Measurements from ENCODE around the gene DRD4. TPM values are rescaled to one million over a fixed set of nuclear protein-coding genes. Genes with fewer than 3 reads are reported as not detected.

DRD4 gene
- total and polyA plus RNA-seq, 2 donors, result 0.09 to 0.82 TPM

- H3K27ac ChIP-seq (ENCODE audit: low read depth in 1 of 2, low read length in 1 of 2), result no peak within 1 kb of the TSS
- no peak within 1 kb of the TSS for H3K4me3 ChIP-seq (ENCODE audit: low read length in 2 of 2)
- 8% methylated on average over 72 of the region's 72 CpGs for WGBS
- peaks cover 0 to 13% of the 10 kb centered on the region in 2 donors for H3K4me1 ChIP-seq (ENCODE audit: control insufficient read depth in 2 of 2, insufficient read depth in 2 of 2, low read length in 2 of 2)
- no peak for DNase-seq (ENCODE audit: low read depth in 6 of 9, low spot score in 9 of 9)
- H3K9me3 ChIP-seq (ENCODE audit: control insufficient read depth in 2 of 2, insufficient read depth in 1 of 2, low read length in 1 of 2), result peaks cover 0 to 3% of the 10 kb centered on the region in 2 donors
- H3K27me3 ChIP-seq (ENCODE audit: control insufficient read depth in 2 of 2, insufficient read depth in 1 of 2, low read length in 1 of 2), result peaks cover 37 to 57% of the 10 kb centered on the region in 2 donors
- no peaks in the 10 kb centered on the region for H3K36me3 ChIP-seq (ENCODE audit: control insufficient read depth in 2 of 2, insufficient read depth in 2 of 2, low read length in 1 of 2)
These were observed 10.4 kb upstream of the DRD4 start, which contains the start of gene SCT for GRCh38 chr11:626475-627307. SCT (minus strand) TSS chr11:627181; CDS start chr11:627143, 38 bp downstream.

- peaks cover 0 to 13% of the 10 kb centered on the region in 2 donors for H3K4me1 ChIP-seq (ENCODE audit: control insufficient read depth in 2 of 2, insufficient read depth in 2 of 2, low read length in 2 of 2)
- H3K9me3 ChIP-seq (ENCODE audit: control insufficient read depth in 2 of 2, insufficient read depth in 1 of 2, low read length in 1 of 2), result peaks cover 0 to 3% of the 10 kb centered on the region in 2 donors
- DNase-seq (ENCODE audit: low read depth in 6 of 9, low spot score in 9 of 9), result no peak
- no peaks in the 10 kb centered on the region for H3K36me3 ChIP-seq (ENCODE audit: control insufficient read depth in 2 of 2, insufficient read depth in 2 of 2, low read length in 1 of 2)
- no peak overlapping the region for H3K27ac ChIP-seq (ENCODE audit: low read depth in 1 of 2, low read length in 1 of 2)
- peaks cover 37 to 57% of the 10 kb centered on the region in 2 donors for H3K27me3 ChIP-seq (ENCODE audit: control insufficient read depth in 2 of 2, insufficient read depth in 1 of 2, low read length in 1 of 2)
- no peak overlapping the region for H3K4me3 ChIP-seq (ENCODE audit: low read length in 2 of 2)
- WGBS, result 14% methylated on average over 28 of the region's 28 CpGs
These were observed 9.8 kb upstream of the DRD4 start for GRCh38 chr11:627308-627576.

GRCh38 chr11:628056-628455 is 9.0 kb upstream of the DRD4 start:
- H3K9me3 ChIP-seq (ENCODE audit: control insufficient read depth in 2 of 2, insufficient read depth in 1 of 2, low read length in 1 of 2), result peaks cover 0 to 3% of the 10 kb centered on the region in 2 donors
- peaks cover 0 to 13% of the 10 kb centered on the region in 2 donors for H3K4me1 ChIP-seq (ENCODE audit: control insufficient read depth in 2 of 2, insufficient read depth in 2 of 2, low read length in 2 of 2)
- 95% methylated on average over 31 of the region's 31 CpGs for WGBS
- H3K36me3 ChIP-seq (ENCODE audit: control insufficient read depth in 2 of 2, insufficient read depth in 2 of 2, low read length in 1 of 2), result no peaks in the 10 kb centered on the region
- H3K27me3 ChIP-seq (ENCODE audit: control insufficient read depth in 2 of 2, insufficient read depth in 1 of 2, low read length in 1 of 2), result peaks cover 37 to 57% of the 10 kb centered on the region in 2 donors
- DNase-seq (ENCODE audit: low read depth in 6 of 9, low spot score in 9 of 9), result no peak
- no peak overlapping the region for H3K4me3 ChIP-seq (ENCODE audit: low read length in 2 of 2)
- no peak overlapping the region for H3K27ac ChIP-seq (ENCODE audit: low read depth in 1 of 2, low read length in 1 of 2)

DNA sequence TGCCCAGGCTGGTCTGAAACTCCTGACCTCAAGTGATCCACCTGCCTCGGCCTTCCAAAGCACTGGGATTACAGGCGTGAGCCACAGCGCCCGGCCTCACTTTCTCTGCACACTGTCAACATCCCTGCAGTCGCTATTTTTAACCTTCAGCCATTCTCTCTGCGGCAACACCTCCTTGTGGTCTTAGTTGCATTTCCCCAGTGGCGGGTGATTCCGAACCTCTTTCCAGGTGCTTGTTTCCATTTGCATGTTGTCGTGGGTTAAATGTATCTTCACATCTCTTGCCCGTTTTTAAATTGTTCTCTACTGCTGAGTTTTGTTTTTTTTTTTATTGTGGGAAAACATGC is 7.9 kb upstream of the DRD4 start:
- peaks cover 0 to 13% of the 10 kb centered on the region in 2 donors for H3K4me1 ChIP-seq (ENCODE audit: control insufficient read depth in 2 of 2, insufficient read depth in 2 of 2, low read length in 2 of 2)
- WGBS, result 9% methylated on average over 10 of the region's 10 CpGs
- no peaks in the 10 kb centered on the region for H3K36me3 ChIP-seq (ENCODE audit: control insufficient read depth in 2 of 2, insufficient read depth in 2 of 2, low read length in 1 of 2)
- peaks cover 0 to 3% of the 10 kb centered on the region in 2 donors for H3K9me3 ChIP-seq (ENCODE audit: control insufficient read depth in 2 of 2, insufficient read depth in 1 of 2, low read length in 1 of 2)
- H3K27me3 ChIP-seq (ENCODE audit: control insufficient read depth in 2 of 2, insufficient read depth in 1 of 2, low read length in 1 of 2), result peaks cover 37 to 56% of the 10 kb centered on the region in 2 donors
- peak in 3 of 9 donors; percentile 19 to 60 (median 32) for DNase-seq (ENCODE audit: low read depth in 6 of 9, low spot score in 9 of 9)
- H3K4me3 ChIP-seq (ENCODE audit: low read length in 2 of 2), result no peak overlapping the region
- H3K27ac ChIP-seq (ENCODE audit: low read depth in 1 of 2, low read length in 1 of 2), result no peak overlapping the region

- H3K36me3 ChIP-seq (ENCODE audit: control insufficient read depth in 2 of 2, insufficient read depth in 2 of 2, low read length in 1 of 2), result no peaks in the 10 kb centered on the region
- H3K4me3 ChIP-seq (ENCODE audit: low read length in 2 of 2), result no peak overlapping the region
- H3K27me3 ChIP-seq (ENCODE audit: control insufficient read depth in 2 of 2, insufficient read depth in 1 of 2, low read length in 1 of 2), result peaks cover 27 to 57% of the 10 kb centered on the region in 2 donors
- peaks cover 0 to 13% of the 10 kb centered on the region in 2 donors for H3K4me1 ChIP-seq (ENCODE audit: control insufficient read depth in 2 of 2, insufficient read depth in 2 of 2, low read length in 2 of 2)
- peaks cover 0 to 3% of the 10 kb centered on the region in 2 donors for H3K9me3 ChIP-seq (ENCODE audit: control insufficient read depth in 2 of 2, insufficient read depth in 1 of 2, low read length in 1 of 2)
- WGBS, result 94% methylated on average over 5 of the region's 5 CpGs
- no peak overlapping the region for H3K27ac ChIP-seq (ENCODE audit: low read depth in 1 of 2, low read length in 1 of 2)
- DNase-seq (ENCODE audit: low read depth in 6 of 9, low spot score in 9 of 9), result no peak
These were observed 6.2 kb upstream of the DRD4 start for GRCh38 chr11:630871-631270.

DNA sequence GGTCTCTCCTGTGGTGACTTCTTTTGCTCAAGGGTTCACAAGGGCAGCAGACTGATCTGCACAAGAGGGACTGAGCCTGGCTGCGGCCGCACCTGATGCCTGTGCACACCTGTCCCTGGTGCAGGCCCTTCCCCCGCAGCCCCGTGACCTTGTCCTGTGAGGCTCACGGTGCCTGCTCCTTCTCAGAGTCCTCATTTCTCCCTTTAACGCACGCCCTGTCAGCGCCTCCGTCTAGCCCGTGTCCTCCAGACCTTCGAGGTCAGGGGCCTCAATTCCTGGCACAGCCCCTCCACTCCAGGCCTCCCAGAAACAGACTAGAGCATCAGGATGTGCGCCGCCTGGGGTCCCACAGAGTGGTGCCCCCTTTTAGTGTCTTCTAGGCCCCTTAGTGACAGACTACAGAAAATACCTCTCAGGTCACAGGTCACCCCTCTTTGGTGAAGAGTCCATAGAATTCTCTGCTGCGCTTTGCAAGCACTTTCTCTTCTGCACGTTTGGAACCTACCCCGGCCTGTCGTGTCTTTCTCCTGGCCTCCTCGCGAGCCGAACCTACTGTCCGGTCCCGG is 1.0 kb upstream of the DRD4 start:
- 90% methylated on average over 22 of the region's 22 CpGs for WGBS

DNA sequence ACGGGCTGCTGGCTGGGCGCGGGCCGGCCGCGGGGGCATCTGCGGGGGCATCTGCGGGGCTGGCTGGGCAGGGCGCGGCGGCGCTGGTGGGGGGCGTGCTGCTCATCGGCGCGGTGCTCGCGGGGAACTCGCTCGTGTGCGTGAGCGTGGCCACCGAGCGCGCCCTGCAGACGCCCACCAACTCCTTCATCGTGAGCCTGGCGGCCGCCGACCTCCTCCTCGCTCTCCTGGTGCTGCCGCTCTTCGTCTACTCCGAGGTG is 194 bp downstream of the DRD4 start:
- peaks cover 4 to 14% of the 10 kb centered on the region in 2 donors for H3K36me3 ChIP-seq (ENCODE audit: control insufficient read depth in 2 of 2, insufficient read depth in 2 of 2, low read length in 1 of 2)
- H3K4me3 ChIP-seq (ENCODE audit: low read length in 2 of 2), result no peak overlapping the region
- peaks cover 58 to 76% of the 10 kb centered on the region in 2 donors for H3K27me3 ChIP-seq (ENCODE audit: control insufficient read depth in 2 of 2, insufficient read depth in 1 of 2, low read length in 1 of 2)
- H3K9me3 ChIP-seq (ENCODE audit: control insufficient read depth in 2 of 2, insufficient read depth in 1 of 2, low read length in 1 of 2), result peaks cover 1 to 3% of the 10 kb centered on the region in 2 donors
- H3K27ac ChIP-seq (ENCODE audit: low read depth in 1 of 2, low read length in 1 of 2), result no peak overlapping the region
- H3K4me1 ChIP-seq (ENCODE audit: control insufficient read depth in 2 of 2, insufficient read depth in 2 of 2, low read length in 2 of 2), result peaks cover 4 to 15% of the 10 kb centered on the region in 2 donors
- 6% methylated on average over 34 of the region's 34 CpGs for WGBS
- no peak for DNase-seq (ENCODE audit: low read depth in 6 of 9, low spot score in 9 of 9)

More for the DNA sequence above, 1.0 kb upstream of the DRD4 start:
- Histone ChIP-seq H3K4me1 (ENCODE audit: control insufficient read depth in 2 of 2, insufficient read depth in 2 of 2, low read length in 2 of 2) (peaks cover 4 to 8% of the 10 kb centered on the region in 2 donors), H3K36me3 (ENCODE audit: control insufficient read depth in 2 of 2, insufficient read depth in 2 of 2, low read length in 1 of 2) (peaks cover 0 to 2% of the 10 kb centered on the region in 2 donors), H3K4me3 (ENCODE audit: low read length in 2 of 2) (no peak overlapping the region), H3K27me3 (ENCODE audit: control insufficient read depth in 2 of 2, insufficient read depth in 1 of 2, low read length in 1 of 2) (peaks cover 52 to 65% of the 10 kb centered on the region in 2 donors), H3K9me3 (ENCODE audit: control insufficient read depth in 2 of 2, insufficient read depth in 1 of 2, low read length in 1 of 2) (peaks cover 1 to 3% of the 10 kb centered on the region in 2 donors), H3K27ac (ENCODE audit: low read depth in 1 of 2, low read length in 1 of 2) (no peak overlapping the region)
- DNase-seq (ENCODE audit: low read depth in 6 of 9, low spot score in 9 of 9), result no peak

DNA sequence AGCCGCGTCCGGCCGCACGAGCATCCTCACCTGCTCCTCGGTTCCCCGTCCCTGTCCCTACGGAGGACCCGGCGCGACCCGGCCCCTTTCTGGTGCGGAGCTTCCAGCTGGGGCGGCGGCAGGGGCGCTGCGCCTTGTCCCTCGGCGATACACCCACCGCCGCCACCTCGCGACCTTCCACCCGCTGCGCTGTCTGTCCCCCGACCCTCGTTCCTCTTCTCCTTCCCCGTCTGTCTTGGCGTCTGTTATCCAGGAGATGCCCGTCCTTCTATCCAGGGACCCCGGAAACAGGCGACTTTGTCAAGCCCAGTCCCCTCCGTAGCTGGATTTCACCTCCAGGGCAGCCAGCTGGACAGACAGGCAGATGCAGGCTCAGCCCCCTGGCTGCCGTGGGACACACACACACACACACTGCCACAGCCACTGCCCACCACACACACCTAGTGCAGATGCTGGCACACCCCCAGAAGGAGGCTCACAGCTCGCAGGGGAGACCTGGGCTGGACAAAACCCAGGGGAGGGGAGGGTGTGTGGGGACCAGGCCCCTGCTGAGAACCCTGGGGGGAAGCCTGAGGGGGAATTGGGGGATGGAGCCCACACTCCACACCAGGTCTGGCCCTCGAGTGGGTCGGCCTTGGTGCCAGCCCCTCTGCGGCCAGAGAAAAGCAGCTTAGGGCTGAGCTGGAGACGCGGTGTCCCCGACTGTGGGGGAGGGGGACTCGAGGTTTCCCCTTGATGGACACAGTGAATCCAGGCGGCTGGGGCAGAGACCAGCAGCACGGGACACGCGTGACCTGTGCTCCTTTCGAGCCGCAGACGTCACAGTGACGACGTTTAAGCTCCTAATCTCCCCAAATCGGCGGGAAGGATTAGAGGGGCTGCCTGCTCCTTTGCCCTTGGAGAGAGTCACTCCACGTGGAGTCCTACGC is 788 bp downstream of the DRD4 start:
- WGBS, result 42% methylated on average over 55 of the region's 55 CpGs
- Histone ChIP-seq H3K36me3 (ENCODE audit: control insufficient read depth in 2 of 2, insufficient read depth in 2 of 2, low read length in 1 of 2) (peaks cover 4 to 19% of the 10 kb centered on the region in 2 donors), H3K4me3 (ENCODE audit: low read length in 2 of 2) (no peak overlapping the region), H3K27ac (ENCODE audit: low read depth in 1 of 2, low read length in 1 of 2) (no peak overlapping the region), H3K9me3 (ENCODE audit: control insufficient read depth in 2 of 2, insufficient read depth in 1 of 2, low read length in 1 of 2) (peaks cover 1 to 3% of the 10 kb centered on the region in 2 donors), H3K27me3 (ENCODE audit: control insufficient read depth in 2 of 2, insufficient read depth in 1 of 2, low read length in 1 of 2) (peaks cover 58 to 76% of the 10 kb centered on the region in 2 donors), H3K4me1 (ENCODE audit: control insufficient read depth in 2 of 2, insufficient read depth in 2 of 2, low read length in 2 of 2) (peaks cover 4 to 19% of the 10 kb centered on the region in 2 donors)
- no peak for DNase-seq (ENCODE audit: low read depth in 6 of 9, low spot score in 9 of 9)
